Muscle of leg (tissue), 11 donors: ENCODE measurements around the gene OSBPL5. TPM values are rescaled to one million over a fixed set of nuclear protein-coding genes. Genes with fewer than 3 reads are reported as not detected.

Experiments used
- DNase-seq: peaks from one replicate; pipeline ENCODE4 v3.0.0; 2013
- H3K27ac ChIP-seq: one replicate; pipeline ENCODE4 v1.5.1; 2013; ENCODE audit warnings: mild to moderate bottlenecking, low read length, control low read depth
- H3K27me3 ChIP-seq: one replicate; pipeline ENCODE4 v1.6.1; 2013; ENCODE audit warnings: low read length; ENCODE audit not compliant: control insufficient read depth, insufficient read depth
- H3K36me3 ChIP-seq: one replicate; pipeline ENCODE4 v1.6.1; 2013; ENCODE audit warnings: low read length; ENCODE audit not compliant: control insufficient read depth, insufficient read depth
- H3K4me1 ChIP-seq: one replicate; pipeline ENCODE4 v1.6.1; 2013; ENCODE audit warnings: low read length; ENCODE audit not compliant: control insufficient read depth, insufficient read depth
- H3K4me3 ChIP-seq: one replicate; pipeline ENCODE4 v1.5.1; 2013; ENCODE audit warnings: low read length, control low read depth
- H3K9me3 ChIP-seq: replicated peaks from 2 replicates; pipeline ENCODE4 v1.6.1; 2013; ENCODE audit warnings: low read depth, low read length; ENCODE audit not compliant: control insufficient read depth
- WGBS: methylation state at CpG from one replicate; pipeline ENCODE4 v1.1.5; 2013; ENCODE audit warnings: missing lambda C conversion rate; ENCODE audit not compliant: insufficient coverage; 5-methylcytosine and 5-hydroxymethylcytosine counted together
- polyA plus RNA-seq, 8 donors: library from polyadenylated mRNA; unstranded; fragments of 120-200 nt; gene quantifications; one replicate each; pipeline versions ENCODE4 v1.2.1 to v1.2.3, GENCODE V29; 2013; ENCODE audit warnings: inconsistent platforms in 1 of 8, low replicate concordance in 1 of 8; ENCODE audit not compliant: insufficient read length in 8 of 8, insufficient read depth in 1 of 8
- total RNA-seq: library from RNA; stranded (reverse); fragments of 120-200 nt; gene quantifications from one replicate; pipeline ENCODE4 v1.2.4, GENCODE V29; 2013

The OSBPL5 gene
- total and polyA plus RNA-seq, 9 donors, result 10.8 to 20.4 (median 16.2) TPM

DNA sequence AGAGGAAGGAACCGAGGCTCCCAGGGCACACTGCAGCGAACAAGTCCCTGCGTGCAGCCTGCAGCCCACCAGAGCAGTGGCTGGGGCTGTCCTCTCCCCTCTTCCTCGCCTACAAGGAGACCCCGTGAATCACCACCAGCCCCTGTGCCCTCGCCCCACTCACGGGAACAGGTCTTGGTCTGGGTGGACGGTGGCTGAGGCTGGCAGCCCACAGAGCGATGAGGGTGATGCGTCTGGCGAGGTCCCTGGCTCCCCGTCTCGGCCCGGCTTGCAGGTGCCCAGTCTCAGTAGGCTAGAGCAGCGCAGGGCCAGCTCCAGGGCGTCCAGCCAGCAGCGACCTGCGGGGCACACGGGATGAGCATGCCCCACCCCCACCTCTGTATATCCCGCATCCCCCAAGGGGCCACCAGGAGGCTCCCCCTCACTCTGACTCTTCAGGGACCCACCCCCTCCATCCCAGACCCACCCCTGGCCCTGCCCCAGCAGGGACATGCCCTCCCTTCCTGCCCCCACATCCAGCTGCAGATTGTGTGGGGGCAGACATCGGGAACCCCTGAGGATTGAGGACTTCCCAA is 57.4 kb downstream of the OSBPL5 start:
- no peak overlapping the region for H3K4me3 ChIP-seq
- 88% methylated on average over 16 of the region's 21 CpGs for WGBS
- DNase-seq, result no peak
- H3K9me3 ChIP-seq, result no peaks in the 10 kb centered on the region
- H3K27me3 ChIP-seq, result no peaks in the 10 kb centered on the region
- no peaks in the 10 kb centered on the region for H3K4me1 ChIP-seq
- H3K36me3 ChIP-seq, result peaks cover 24% of the 10 kb centered on the region
- no peak overlapping the region for H3K27ac ChIP-seq

DNA sequence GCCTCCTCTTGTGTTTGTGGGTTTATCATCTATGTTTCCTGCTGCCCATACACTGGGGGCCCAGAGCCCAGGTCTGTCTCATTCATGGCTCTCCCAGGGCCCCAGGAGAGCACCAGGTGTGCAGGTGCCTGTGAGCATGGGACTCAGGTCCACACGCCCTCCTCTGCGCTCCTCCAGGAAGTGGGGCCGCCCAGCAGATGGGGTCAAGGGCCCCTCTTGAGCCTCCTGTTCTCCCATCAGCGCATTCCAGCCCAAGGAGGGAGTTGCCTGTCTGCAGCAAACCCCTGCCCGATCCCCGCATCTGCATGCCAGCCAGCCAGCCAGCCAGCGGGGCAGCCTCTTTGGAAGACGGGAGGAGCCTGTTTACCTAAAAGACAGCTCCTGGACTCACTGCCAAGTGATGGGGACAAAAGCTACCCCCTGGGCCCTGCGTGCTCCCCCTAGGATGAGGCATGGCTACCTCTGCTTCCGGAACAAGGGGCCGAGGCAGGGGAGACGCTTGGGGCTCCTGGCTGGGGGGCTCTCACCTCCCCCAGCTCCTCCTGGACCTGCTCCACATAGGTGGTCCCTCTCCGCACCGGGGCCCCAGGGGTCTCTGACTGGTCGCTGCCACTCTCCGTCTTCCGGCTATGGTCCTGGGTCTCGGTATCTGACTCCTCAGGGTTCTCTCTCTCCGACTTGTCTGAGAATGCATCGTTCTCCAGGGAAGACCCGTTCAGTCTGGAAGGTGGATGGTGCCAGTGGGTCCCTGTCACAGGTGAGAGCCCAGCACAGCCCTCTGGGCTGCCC is 58.2 kb downstream of the OSBPL5 start:
- Histone ChIP-seq H3K27me3 (no peaks in the 10 kb centered on the region), H3K36me3 (peaks cover 29% of the 10 kb centered on the region)
- WGBS, result 84% methylated on average over 15 of the region's 21 CpGs

DNA sequence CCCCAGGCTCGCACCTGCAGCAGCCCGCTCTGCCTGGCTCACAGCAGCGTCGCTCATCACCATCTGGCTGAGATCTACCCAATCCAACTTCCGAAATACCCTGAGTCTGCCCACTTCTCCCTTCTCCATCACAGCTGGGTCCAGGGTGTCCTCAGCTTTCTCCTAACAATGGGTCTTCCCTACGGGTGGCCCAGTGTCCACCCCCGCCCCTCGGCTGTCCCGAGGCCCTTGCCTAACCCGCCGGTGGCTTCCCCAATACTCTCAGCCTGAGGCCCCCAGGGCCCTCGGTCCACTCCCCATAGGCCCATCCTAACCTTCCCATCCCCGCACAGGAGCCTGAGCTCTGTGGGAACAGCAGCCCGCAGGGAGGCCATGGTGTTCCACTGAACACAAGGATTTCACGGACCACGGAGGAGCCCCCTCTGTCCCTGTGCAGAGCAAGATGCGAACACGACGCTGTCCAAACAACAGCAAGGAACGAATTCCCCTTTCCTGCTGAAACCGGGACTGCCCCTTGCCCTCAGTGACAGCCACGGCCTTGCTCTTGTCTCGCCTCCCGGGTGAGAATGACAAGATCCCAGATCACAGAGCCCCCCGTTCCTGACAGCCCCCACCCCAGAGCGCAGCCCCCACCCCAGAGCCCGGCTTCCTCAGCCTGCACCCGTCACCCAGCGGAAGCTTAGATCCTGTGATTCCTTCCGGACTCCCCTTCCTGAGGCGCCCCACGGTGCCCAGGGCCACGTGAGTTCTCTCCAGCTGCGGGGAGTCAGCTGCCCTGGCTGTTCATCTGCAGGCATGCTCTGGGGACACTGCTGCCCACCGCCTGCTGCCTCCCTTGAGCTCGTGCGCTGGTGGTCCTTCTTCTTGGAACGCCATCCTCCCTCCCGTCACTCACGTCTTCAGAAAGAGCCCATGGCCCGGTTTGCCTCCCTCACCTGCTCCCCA is 59.0 kb downstream of the OSBPL5 start:
- no peaks in the 10 kb centered on the region for H3K9me3 ChIP-seq
- no peaks in the 10 kb centered on the region for H3K4me1 ChIP-seq
- 88% methylated on average over 32 of the region's 41 CpGs for WGBS
- no peak overlapping the region for H3K27ac ChIP-seq
- H3K36me3 ChIP-seq, result peaks cover 29% of the 10 kb centered on the region
- H3K4me3 ChIP-seq, result no peak overlapping the region
- DNase-seq, result no peak
- no peaks in the 10 kb centered on the region for H3K27me3 ChIP-seq

More for the DNA sequence above, 58.2 kb downstream of the OSBPL5 start:
- Histone ChIP-seq H3K9me3 (no peaks in the 10 kb centered on the region), H3K4me3 (no peak overlapping the region), H3K27ac (no peak overlapping the region), H3K4me1 (no peaks in the 10 kb centered on the region)
- DNase-seq, result no peak

DNA sequence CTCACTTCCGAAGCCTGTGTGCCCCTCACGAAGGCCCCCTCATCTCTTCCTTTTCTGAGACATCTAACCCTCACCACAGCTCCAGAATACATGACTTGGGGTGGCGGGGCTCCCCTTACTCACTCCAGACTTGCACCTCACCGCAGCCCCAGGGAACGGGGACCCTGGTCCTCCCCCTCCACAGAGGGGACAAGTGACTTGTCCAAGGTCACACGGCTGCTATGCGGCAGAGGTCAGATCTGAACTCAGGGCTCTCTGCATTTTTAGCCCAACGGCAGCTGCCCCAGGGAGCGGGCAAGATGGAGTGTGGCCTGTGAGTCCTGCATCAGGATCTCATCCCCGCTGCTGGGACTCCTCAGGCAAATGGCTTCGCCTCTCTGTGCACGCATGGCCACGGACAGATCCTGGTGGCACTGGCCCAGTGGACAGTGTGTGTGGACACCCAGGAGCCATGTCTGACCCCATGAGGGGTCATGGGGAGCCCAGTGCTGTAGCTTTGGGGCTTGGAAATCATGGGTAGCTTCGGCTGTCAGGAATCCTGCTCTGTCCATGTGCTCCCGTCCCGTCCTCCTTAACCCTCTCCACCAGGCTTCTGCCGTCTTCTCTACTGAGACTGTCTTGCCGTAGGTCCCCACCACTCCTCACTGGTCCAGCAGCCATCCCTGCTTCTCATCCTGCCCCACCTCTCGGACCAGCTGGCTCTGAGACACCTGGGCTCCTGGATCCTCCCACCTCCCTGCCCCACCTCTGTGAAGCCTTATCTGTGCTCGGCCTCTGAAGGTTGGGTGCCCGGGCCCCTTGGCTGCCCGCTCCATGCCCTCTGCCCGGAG is 59.9 kb downstream of the OSBPL5 start:
- H3K9me3 ChIP-seq, result no peaks in the 10 kb centered on the region
- H3K4me1 ChIP-seq, result no peaks in the 10 kb centered on the region
- H3K36me3 ChIP-seq, result peaks cover 34% of the 10 kb centered on the region
- 89% methylated on average over 22 of the region's 23 CpGs for WGBS
- no peaks in the 10 kb centered on the region for H3K27me3 ChIP-seq
- H3K27ac ChIP-seq, result no peak overlapping the region
- no peak overlapping the region for H3K4me3 ChIP-seq
- no peak for DNase-seq

DNA sequence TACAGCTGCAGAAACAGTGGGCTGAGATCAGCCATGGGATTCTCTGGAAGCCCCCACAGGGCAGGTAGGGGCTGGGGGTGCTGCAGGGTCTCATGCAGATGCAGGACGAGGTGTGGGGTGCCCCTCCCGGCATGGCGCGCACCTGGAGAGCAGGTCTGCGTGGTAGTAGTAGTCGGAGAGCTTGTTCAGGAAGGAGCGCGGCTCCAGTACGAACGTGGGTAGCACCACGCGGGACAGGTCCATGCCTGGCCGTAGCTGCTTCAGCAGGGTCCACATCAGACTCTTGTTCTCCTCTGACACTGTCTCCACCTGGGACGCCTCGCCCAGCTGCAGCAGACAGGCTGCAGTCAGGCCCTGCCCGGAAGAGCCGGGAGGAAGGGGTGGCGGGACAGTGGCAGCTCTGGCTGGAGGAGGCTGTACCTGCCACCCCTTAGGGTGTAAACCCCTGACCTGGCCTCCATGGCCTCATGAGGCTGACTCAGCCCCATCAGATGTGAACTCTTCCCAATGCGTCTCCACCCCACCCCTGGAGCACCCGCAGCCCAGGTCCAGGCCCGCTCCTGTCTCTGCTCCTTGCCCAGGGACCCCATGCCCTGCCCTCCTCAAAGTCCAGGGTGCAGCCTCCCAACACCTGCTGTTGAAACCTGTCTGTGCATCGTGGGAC is 60.9 kb downstream of the OSBPL5 start:
- peaks cover 33% of the 10 kb centered on the region for H3K36me3 ChIP-seq
- DNase-seq, result no peak
- H3K27ac ChIP-seq, result no peak overlapping the region
- H3K27me3 ChIP-seq, result no peaks in the 10 kb centered on the region
- 85% methylated on average over 20 of the region's 22 CpGs for WGBS
- H3K4me1 ChIP-seq, result no peaks in the 10 kb centered on the region
- H3K4me3 ChIP-seq, result no peak overlapping the region
- no peaks in the 10 kb centered on the region for H3K9me3 ChIP-seq

DNA sequence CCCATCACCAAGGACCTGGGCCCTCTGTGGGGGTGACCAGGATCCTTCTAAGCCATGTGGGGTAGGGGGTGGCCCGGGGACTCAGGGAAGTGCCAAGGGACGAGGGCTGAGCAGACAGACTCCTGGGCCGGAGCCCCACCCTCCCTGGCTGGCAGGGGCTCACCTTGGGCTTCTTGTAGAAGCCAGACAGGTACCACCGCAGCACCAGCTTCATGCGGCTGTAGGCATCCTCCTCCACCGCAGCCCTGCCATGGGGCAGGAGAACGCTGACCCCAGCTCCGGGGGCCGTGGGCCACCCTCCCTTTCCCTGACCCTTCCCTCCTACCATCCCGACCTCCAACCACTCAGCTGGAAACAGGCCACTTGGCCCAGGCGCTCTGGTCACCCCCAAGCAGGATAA is 62.0 kb downstream of the OSBPL5 start:
- Histone ChIP-seq H3K4me1 (no peaks in the 10 kb centered on the region), H3K36me3 (peaks cover 37% of the 10 kb centered on the region), H3K27me3 (no peaks in the 10 kb centered on the region), H3K27ac (no peak overlapping the region), H3K9me3 (no peaks in the 10 kb centered on the region), H3K4me3 (no peak overlapping the region)
- WGBS, result 70% methylated on average over 2 of the region's 11 CpGs
- DNase-seq, result no peak

DNA sequence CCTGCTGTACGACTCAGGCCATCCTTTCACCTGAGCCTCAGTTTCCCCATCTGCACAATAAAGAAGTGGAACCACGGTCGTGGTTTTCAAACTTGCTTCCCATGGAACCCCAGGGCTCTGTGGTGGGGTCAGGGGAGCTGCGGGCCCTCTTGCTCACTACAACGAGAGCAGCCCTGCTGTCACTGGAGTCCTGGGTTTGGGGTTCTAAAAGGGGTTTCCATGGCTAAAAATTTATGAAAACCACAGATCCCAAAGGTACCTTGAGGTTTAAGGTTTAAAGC is 62.5 kb downstream of the OSBPL5 start:
- peaks cover 35% of the 10 kb centered on the region for H3K36me3 ChIP-seq
- H3K9me3 ChIP-seq, result no peaks in the 10 kb centered on the region
- no peak for DNase-seq
- H3K4me1 ChIP-seq, result no peaks in the 10 kb centered on the region
- H3K4me3 ChIP-seq, result no peak overlapping the region
- no peaks in the 10 kb centered on the region for H3K27me3 ChIP-seq
- no CpG with 5 or more reads among the region's 5 CpGs for WGBS
- H3K27ac ChIP-seq, result no peak overlapping the region

DNA sequence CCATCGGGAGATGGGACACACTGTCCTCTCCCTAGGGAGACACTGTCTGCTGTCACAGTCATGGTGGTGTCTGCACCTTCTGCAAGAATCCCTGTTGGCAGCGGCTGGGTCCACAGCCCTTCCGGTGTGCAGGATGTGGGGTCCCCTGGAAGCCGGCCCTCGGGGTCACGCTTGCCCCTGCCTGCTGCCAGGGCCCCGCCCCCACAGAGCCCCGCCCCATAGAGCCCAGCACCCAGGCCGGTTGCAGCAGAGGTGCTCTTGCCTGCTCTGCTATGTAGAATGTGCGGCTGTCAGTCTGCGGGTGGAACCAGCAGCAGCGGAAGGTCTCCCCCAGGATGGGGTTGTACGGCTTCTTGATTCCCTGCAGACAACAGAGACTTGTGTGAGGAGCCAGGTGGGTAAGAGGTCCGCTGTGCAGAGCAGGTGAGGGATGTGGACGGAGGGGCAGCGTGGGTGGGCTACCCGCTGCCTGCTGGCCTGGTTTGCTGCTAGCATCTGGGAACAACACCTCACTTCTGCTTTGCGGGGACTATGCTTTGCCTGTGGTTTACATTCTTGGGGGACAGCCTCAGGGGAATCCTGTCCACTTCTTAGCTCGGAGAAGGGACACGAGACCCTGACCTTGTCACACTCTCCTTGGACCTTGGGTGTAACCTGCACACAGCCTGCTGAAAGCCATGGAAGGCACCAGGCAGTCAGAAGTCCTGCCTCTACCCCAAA is 63.0 kb downstream of the OSBPL5 start:
- H3K36me3 ChIP-seq, result peaks cover 30% of the 10 kb centered on the region
- no peak overlapping the region for H3K4me3 ChIP-seq
- no peaks in the 10 kb centered on the region for H3K4me1 ChIP-seq
- no peaks in the 10 kb centered on the region for H3K27me3 ChIP-seq
- H3K27ac ChIP-seq, result no peak overlapping the region
- no peaks in the 10 kb centered on the region for H3K9me3 ChIP-seq
- WGBS, result 84% methylated on average over 20 of the region's 20 CpGs
- no peak for DNase-seq

DNA sequence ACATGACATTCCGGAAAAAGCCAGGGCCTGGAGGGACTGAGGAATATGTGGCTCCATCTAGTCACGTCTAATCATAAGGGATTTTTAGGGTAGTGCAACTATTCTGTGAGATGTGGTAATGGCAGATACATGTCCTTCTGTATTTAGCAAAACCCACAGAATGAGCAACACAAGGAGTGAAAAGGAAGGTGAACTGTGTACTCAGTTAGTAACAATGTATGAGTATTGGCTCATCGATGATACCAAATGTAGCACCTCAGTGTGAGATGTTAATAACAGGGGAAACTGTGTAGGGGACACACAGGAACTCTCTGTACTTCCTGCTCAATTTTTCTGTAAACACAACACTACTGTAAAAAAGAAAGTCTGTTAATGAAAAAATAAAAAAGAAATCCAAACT is 65.9 kb downstream of the OSBPL5 start:
- Histone ChIP-seq H3K27me3 (no peaks in the 10 kb centered on the region), H3K36me3 (peaks cover 24% of the 10 kb centered on the region), H3K4me1 (no peaks in the 10 kb centered on the region), H3K27ac (no peak overlapping the region), H3K9me3 (no peaks in the 10 kb centered on the region), H3K4me3 (no peak overlapping the region)
- WGBS, result 100% methylated on average over 1 of the region's 3 CpGs
- DNase-seq, result no peak
